Subcutaneous abdominal adipose tissue (tissue), 5 donors: ENCODE measurements around the gene TSBP1.
"Not testable (repeated sequence)": the region's sequence is repeated elsewhere in the genome, so short reads cannot be mapped to it uniquely, and the experiment has no call there.

ENCODE experiments used
- H3K27ac ChIP-seq: one replicate; pipeline ENCODE4 v1.7.0; 2013; ENCODE audit warnings: low read depth, mild to moderate bottlenecking, inconsistent platforms, low read length, moderate library complexity
- H3K27me3 ChIP-seq, 5 donors: one replicate each; pipeline ENCODE4 v1.7.0; 2013; ENCODE audit warnings: low read length in 5 of 5, inconsistent platforms in 1 of 5; ENCODE audit not compliant: control insufficient read depth in 5 of 5, insufficient read depth in 4 of 5
- H3K36me3 ChIP-seq, 5 donors: one replicate each; pipeline ENCODE4 v1.7.0; 2013; ENCODE audit warnings: low read length in 5 of 5; ENCODE audit not compliant: control insufficient read depth in 5 of 5, insufficient read depth in 5 of 5
- H3K4me1 ChIP-seq, 5 donors: one replicate each; pipeline ENCODE4 v1.7.0; 2013; ENCODE audit warnings: low read length in 5 of 5, mild to moderate bottlenecking in 3 of 5, moderate library complexity in 1 of 5; ENCODE audit not compliant: control insufficient read depth in 5 of 5, insufficient read depth in 5 of 5
- H3K4me3 ChIP-seq, 5 donors: one replicate each; pipeline ENCODE4 v1.7.0; 2013; ENCODE audit warnings: low read length in 5 of 5, low read depth in 1 of 5
- H3K9ac ChIP-seq, 5 donors: one replicate each; pipeline ENCODE4 v1.7.0; 2013; ENCODE audit warnings: low read length in 5 of 5, mild to moderate bottlenecking in 4 of 5, moderate library complexity in 3 of 5
- H3K9me3 ChIP-seq, 5 donors: one replicate each; pipeline ENCODE4 v1.7.0; 2013; ENCODE audit warnings: low read length in 5 of 5; ENCODE audit not compliant: control insufficient read depth in 5 of 5
- donor health status: healthy.
- donor health status: healthy.
- donor health status: healthy.
- donor health status: healthy.
- donor health status: healthy.

Gene TSBP1

GRCh38 chr6:32379545-32379944 is 7.8 kb upstream of the TSBP1 start:
- Histone ChIP-seq H3K27ac (no peak overlapping the region), H3K9me3 (no peaks in the 10 kb centered on the region), H3K4me3 (no peak overlapping the region), H3K4me1 (no peaks in the 10 kb centered on the region), H3K27me3 (no peaks in the 10 kb centered on the region), H3K9ac (no peak overlapping the region), H3K36me3 (no peaks in the 10 kb centered on the region)

GRCh38 chr6:32375739-32376529 is 4.2 kb upstream of the TSBP1 start:
- Histone ChIP-seq H3K9ac (no peak overlapping the region), H3K36me3 (no peaks in the 10 kb centered on the region), H3K4me3 (no peak overlapping the region), H3K9me3 (no peaks in the 10 kb centered on the region), H3K27ac (no peak overlapping the region), H3K27me3 (no peaks in the 10 kb centered on the region), H3K4me1 (no peaks in the 10 kb centered on the region)

DNA sequence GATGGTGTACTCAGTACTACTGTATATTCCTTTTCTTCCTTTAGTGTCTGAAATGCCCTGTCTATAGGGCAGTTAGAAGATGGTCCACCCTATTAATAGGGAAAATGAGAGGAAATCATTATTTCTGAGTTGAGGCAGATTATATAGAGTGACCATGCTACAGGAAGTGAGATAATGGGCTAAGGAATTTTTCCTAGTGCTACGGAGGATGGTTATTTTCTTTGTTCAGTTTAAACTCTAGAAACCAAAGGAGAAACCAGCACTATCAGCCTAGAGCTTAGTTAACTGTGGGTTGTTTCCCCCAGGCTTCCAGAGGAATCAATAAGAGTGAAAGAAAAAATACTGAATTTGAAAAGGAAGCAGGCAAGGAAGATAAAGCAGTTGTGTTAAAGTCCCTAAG is 474 bp downstream of the TSBP1 start:
- Histone ChIP-seq H3K27ac (no peak overlapping the region), H3K4me1 (no peaks in the 10 kb centered on the region), H3K36me3 (no peaks in the 10 kb centered on the region), H3K4me3 (no peak overlapping the region), H3K9me3 (no peaks in the 10 kb centered on the region), H3K9ac (no peak overlapping the region), H3K27me3 (no peaks in the 10 kb centered on the region)

GRCh38 chr6:32370505-32370904 is 1.2 kb downstream of the TSBP1 start:
- H3K9me3 ChIP-seq: no peaks in the 10 kb centered on the region
- H3K9ac ChIP-seq: no peak overlapping the region
- no peaks in the 10 kb centered on the region for H3K4me1 ChIP-seq
- no peaks in the 10 kb centered on the region for H3K27me3 ChIP-seq
- no peaks in the 10 kb centered on the region for H3K36me3 ChIP-seq
- H3K4me3 ChIP-seq: no peak overlapping the region
- no peak overlapping the region for H3K27ac ChIP-seq

DNA sequence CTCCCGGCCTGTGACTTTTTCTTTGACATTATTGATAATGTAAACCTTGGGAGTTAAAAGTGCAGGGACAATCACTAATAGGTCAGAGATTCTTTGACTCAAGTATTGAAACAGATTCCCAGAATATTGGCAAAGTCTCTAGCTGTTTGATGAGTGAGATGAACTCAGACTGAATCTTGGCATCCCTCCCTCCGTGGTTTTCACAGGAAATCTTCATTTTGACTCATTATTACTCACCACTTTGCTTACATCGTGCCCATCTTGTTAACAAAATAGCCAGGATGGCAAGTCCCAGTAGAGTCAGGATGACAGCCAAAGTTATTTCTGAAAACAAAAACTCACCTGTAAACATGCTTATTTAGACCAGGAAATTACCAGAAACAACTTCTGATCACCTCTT is 2.0 kb downstream of the TSBP1 start:
- Histone ChIP-seq H3K27me3 (no peaks in the 10 kb centered on the region), H3K36me3 (no peaks in the 10 kb centered on the region), H3K4me3 (no peak overlapping the region), H3K9ac (no peak overlapping the region), H3K27ac (no peak overlapping the region), H3K4me1 (no peaks in the 10 kb centered on the region), H3K9me3 (no peaks in the 10 kb centered on the region)

DNA sequence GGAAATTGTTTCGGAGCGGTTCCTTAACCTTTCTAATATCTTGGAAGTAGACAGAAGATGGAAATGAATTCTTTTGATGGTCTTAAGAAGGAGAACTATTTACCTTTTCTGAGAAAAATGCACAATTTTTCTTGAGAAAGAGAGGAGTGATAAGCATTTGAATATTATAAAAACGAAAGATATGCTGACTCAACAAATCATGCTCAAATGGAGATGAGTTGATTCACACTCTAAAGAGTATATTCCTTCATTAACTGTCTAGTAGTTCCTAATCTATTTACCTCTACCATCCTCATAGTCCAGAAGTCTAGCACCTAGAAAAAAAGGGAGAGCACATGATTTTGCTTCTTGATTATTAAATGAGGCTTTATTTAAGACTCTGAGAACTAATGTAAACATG is 4.1 kb downstream of the TSBP1 start:
- H3K4me1 ChIP-seq: no peaks in the 10 kb centered on the region
- H3K9ac ChIP-seq: no peak overlapping the region
- no peaks in the 10 kb centered on the region for H3K36me3 ChIP-seq
- no peak overlapping the region for H3K27ac ChIP-seq
- H3K9me3 ChIP-seq: no peaks in the 10 kb centered on the region
- H3K27me3 ChIP-seq: no peaks in the 10 kb centered on the region
- H3K4me3 ChIP-seq: no peak overlapping the region

DNA sequence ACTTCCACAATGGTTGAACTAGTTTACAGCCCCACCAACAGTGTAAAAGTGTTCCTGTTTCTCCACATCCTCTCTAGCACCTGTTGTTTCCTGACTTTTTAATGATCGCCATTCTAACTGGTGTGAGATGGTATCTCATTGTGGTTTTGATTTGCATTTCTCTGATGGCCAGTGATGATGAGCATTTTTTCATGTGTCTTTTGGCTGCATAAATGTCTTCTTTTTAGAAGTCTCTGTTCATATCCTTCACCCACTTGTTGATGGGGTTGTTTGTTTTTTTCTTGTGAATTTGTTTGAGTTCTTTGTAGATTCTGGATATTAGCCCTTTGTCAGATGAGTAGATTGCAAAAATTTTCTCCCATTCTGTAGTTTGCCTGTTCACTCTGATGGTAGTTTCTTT is 12.5 kb downstream of the TSBP1 start:
- H3K27me3 ChIP-seq, H3K4me1 ChIP-seq, H3K4me3 ChIP-seq, H3K9ac ChIP-seq, H3K36me3 ChIP-seq, H3K27ac ChIP-seq, H3K9me3 ChIP-seq: not testable (repeated sequence)

DNA sequence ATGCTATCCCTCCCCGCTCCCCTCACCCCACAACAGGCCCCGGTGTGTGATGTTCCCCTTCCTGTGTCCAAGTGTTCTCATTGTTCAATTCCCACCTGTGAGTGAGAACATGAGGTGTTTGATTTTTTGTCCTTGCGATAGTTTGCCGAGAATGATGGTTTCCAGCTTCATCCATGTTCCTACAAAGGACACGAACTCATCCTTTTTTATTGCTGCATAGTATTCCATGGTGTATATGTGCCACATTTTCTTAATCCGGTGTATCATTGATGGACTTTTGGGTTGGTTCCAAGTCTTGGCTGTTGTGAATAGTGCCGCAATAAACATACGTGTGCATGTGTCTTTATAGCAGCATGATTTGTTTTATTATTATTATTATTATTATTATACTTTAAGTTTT is 13.2 kb downstream of the TSBP1 start:
- not testable (repeated sequence) for H3K9ac ChIP-seq, H3K4me1 ChIP-seq, H3K27me3 ChIP-seq

DNA sequence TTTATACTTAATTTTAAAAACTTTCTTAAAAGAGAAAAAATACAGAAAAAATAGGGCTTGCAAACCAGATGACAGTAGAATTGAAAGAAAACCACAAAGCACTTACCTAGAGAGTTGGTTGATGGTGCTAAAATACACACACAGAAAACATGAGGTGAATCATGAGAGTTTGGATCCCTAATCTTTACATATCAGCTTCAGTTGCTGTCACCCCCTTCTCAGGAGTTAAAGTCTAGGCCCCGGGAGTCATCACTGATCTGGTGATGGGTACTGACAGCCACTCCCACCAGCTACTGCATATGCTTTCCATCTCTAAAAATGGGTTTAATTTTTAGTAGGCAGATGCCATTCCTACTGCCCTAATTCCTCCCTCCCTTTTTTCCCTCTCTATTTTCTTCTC is 16.7 kb downstream of the TSBP1 start:
- no peaks in the 10 kb centered on the region for H3K27me3 ChIP-seq
- H3K9me3 ChIP-seq: no peaks in the 10 kb centered on the region
- H3K27ac ChIP-seq: no peak overlapping the region
- no peaks in the 10 kb centered on the region for H3K4me1 ChIP-seq
- no peaks in the 10 kb centered on the region for H3K36me3 ChIP-seq
- no peak overlapping the region for H3K9ac ChIP-seq
- H3K4me3 ChIP-seq: no peak overlapping the region

More for the DNA sequence above, 13.2 kb downstream of the TSBP1 start:
- not testable (repeated sequence) for H3K27ac ChIP-seq, H3K4me3 ChIP-seq, H3K36me3 ChIP-seq, H3K9me3 ChIP-seq

DNA sequence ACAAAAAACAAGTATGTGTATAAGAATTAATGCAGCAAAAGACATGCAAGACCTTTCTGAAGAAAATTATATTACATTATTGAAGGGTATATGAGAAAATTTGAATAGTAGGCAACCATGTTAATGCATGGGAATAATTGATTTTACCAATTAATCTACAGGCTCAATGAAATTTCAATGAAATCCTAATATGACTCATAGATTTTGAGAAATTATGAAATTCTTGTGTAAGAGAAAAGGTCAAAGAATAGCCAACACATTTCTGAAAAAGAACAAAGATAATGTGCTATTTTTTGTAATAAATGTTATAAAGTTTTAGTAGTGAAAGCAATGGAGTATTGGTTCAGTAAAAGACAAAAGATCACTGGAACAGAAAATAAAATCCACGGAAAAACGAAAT is 18.4 kb downstream of the TSBP1 start:
- H3K9me3 ChIP-seq: no peaks in the 10 kb centered on the region
- H3K9ac ChIP-seq: no peak overlapping the region
- no peaks in the 10 kb centered on the region for H3K4me1 ChIP-seq
- no peak overlapping the region for H3K27ac ChIP-seq
- no peaks in the 10 kb centered on the region for H3K27me3 ChIP-seq
- H3K4me3 ChIP-seq: no peak overlapping the region
- no peaks in the 10 kb centered on the region for H3K36me3 ChIP-seq
